GM19035 (cell line): ENCODE measurements around the gene TNS3.

Experiments used
- ATAC-seq: cut with Tn5 transposase; IDR thresholded peaks from one replicate; pipeline ENCODE4 v1.9.1; 2021; ENCODE audit not compliant: unreplicated experiment

Gene TNS3

GRCh38 chr7:47335557-47336471 is 246.1 kb downstream of the TNS3 start:
- no peak for ATAC-seq

- ATAC-seq = no peak
These were observed 246.8 kb downstream of the TNS3 start for GRCh38 chr7:47335071-47335470.

- no peak for ATAC-seq
These were observed 248.0 kb downstream of the TNS3 start for GRCh38 chr7:47333959-47334358.

- no peak for ATAC-seq
These were observed 248.4 kb downstream of the TNS3 start for GRCh38 chr7:47333554-47333887.

- no peak for ATAC-seq
These were observed 249.0 kb downstream of the TNS3 start for GRCh38 chr7:47332681-47333553.

GRCh38 chr7:47332213-47332612 is 249.7 kb downstream of the TNS3 start:
- ATAC-seq = no peak

GRCh38 chr7:47331179-47331565 is 250.7 kb downstream of the TNS3 start:
- ATAC-seq = no peak

GRCh38 chr7:47330561-47331178 is 251.2 kb downstream of the TNS3 start:
- ATAC-seq = no peak

GRCh38 chr7:47330026-47330425 is 251.9 kb downstream of the TNS3 start:
- ATAC-seq = no peak

GRCh38 chr7:47329320-47329926 is 252.5 kb downstream of the TNS3 start:
- ATAC-seq = no peak

- no peak for ATAC-seq
These were observed 253.3 kb downstream of the TNS3 start for GRCh38 chr7:47328392-47329319.

GRCh38 chr7:47327698-47328391 is 254.1 kb downstream of the TNS3 start:
- no peak for ATAC-seq

GRCh38 chr7:47327346-47327697 is 254.6 kb downstream of the TNS3 start:
- ATAC-seq = no peak

GRCh38 chr7:47326808-47327207 is 255.1 kb downstream of the TNS3 start:
- ATAC-seq = no peak

- ATAC-seq = no peak
These were observed 255.7 kb downstream of the TNS3 start for GRCh38 chr7:47326220-47326619.

GRCh38 chr7:47325337-47325736 is 256.6 kb downstream of the TNS3 start:
- ATAC-seq = no peak

GRCh38 chr7:47323904-47324303 is 258.0 kb downstream of the TNS3 start:
- ATAC-seq = no peak

GRCh38 chr7:47322731-47323130 is 259.2 kb downstream of the TNS3 start:
- no peak for ATAC-seq

- no peak for ATAC-seq
These were observed 261.6 kb downstream of the TNS3 start for GRCh38 chr7:47320296-47320695.
